NB4 (cell line): ENCODE data around the gene DEPDC1B.

Source experiments
- DNase-seq: peaks from one replicate; pipeline ENCODE4 v3.0.0; 2010; ENCODE audit warnings: low read depth
- H3K4me3 ChIP-seq: one replicate; pipeline ENCODE4 v1.5.1; 2011; ENCODE audit warnings: mild to moderate bottlenecking, low read depth, low read length, moderate library complexity
- MYC ChIP-seq: IDR thresholded peaks from 2 replicates; pipeline ENCODE4 v1.6.1; 2011; ENCODE audit warnings: low read depth, low read length
- POLR2A ChIP-seq: IDR thresholded peaks from 2 replicates; pipeline ENCODE4 v1.6.1; 2011; ENCODE audit warnings: mild to moderate bottlenecking; ENCODE audit not compliant: insufficient read length; ENCODE audit errors: extremely low read depth
- TF ChIP-seq, protein P1 (sequence below): IDR thresholded peaks from one replicate; pipeline ENCODE4 v1.5.1; 2012; ENCODE audit warnings: low read depth, low read length
- TF ChIP-seq, protein P2 (sequence below): IDR thresholded peaks from 2 replicates; pipeline ENCODE4 v1.6.1; 2011; ENCODE audit warnings: low read depth, low read length

DEPDC1B gene

DNA sequence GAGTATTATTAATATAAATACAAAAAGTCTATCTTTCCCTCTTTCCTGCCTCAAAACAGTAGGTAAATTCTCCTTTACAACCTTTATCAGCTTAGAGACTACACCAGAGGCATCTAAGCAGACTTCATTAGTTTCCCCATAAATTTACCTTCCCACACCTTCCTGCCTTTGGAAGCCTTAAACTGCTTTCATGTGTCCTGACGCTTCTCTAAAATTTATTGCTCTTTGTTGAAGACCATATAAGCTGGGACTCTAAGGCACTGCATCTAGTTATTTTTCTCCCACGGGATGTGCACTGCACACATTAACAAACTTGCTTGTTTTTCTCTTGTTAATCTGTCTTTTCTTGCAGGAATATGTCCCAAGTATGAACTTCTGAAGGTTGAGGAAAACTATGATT lies 51.8 kb downstream of the DEPDC1B start:
- TF ChIP-seq, protein P1, sequence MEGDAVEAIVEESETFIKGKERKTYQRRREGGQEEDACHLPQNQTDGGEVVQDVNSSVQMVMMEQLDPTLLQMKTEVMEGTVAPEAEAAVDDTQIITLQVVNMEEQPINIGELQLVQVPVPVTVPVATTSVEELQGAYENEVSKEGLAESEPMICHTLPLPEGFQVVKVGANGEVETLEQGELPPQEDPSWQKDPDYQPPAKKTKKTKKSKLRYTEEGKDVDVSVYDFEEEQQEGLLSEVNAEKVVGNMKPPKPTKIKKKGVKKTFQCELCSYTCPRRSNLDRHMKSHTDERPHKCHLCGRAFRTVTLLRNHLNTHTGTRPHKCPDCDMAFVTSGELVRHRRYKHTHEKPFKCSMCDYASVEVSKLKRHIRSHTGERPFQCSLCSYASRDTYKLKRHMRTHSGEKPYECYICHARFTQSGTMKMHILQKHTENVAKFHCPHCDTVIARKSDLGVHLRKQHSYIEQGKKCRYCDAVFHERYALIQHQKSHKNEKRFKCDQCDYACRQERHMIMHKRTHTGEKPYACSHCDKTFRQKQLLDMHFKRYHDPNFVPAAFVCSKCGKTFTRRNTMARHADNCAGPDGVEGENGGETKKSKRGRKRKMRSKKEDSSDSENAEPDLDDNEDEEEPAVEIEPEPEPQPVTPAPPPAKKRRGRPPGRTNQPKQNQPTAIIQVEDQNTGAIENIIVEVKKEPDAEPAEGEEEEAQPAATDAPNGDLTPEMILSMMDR: no peak
- TF ChIP-seq POLR2A (no peak), MYC (no peak)
- TF ChIP-seq, protein P2, sequence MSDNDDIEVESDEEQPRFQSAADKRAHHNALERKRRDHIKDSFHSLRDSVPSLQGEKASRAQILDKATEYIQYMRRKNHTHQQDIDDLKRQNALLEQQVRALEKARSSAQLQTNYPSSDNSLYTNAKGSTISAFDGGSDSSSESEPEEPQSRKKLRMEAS: no peak
- no peak overlapping the region for H3K4me3 ChIP-seq
- DNase-seq: no peak

DNA sequence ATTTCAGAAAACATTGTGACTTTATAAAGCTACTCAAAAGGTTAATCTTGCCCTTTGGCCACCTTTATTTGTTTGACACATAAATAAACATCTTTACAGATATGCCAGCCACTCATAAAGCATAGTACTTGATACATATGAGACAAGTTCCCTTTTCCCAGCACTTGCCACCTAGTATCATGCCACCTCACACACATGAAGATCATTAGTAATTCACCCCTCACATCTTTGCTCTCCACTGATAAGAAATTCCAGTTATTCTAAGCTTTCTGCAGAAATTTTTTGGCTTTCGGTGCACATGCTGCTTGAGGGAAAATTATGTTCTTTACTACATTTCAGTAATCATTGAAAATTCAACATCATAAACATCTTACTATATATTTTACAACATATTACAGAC lies 59.1 kb downstream of the DEPDC1B start:
- H3K4me3 ChIP-seq: no peak overlapping the region
- TF ChIP-seq, protein P1: no peak
- TF ChIP-seq POLR2A: no peak
- TF ChIP-seq, protein P2: no peak
- no peak for TF ChIP-seq MYC
- DNase-seq: no peak

DNA sequence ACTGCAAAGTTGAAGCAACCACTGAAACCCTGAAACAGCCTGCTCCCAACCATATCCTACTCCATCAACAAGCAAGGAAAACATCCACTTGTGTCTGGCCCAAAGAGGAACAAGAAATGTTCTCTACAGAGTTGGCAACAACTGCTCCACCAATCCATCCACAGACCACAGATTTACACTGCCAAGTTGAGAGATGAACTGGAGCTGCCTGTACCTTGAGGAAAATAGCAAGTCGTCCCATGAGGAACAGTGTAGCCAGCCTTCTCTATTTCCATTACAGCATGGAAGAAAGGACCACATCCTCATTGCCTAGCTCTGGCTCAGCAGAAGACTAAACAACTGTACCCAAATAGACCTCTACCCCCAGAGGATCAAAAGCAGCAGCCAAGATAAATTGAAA lies 60.4 kb downstream of the DEPDC1B start:
- TF ChIP-seq, protein P1: no peak
- TF ChIP-seq MYC: no peak
- TF ChIP-seq POLR2A: no peak
- TF ChIP-seq, protein P2: no peak
- no peak for DNase-seq
- H3K4me3 ChIP-seq: no peak overlapping the region

DNA sequence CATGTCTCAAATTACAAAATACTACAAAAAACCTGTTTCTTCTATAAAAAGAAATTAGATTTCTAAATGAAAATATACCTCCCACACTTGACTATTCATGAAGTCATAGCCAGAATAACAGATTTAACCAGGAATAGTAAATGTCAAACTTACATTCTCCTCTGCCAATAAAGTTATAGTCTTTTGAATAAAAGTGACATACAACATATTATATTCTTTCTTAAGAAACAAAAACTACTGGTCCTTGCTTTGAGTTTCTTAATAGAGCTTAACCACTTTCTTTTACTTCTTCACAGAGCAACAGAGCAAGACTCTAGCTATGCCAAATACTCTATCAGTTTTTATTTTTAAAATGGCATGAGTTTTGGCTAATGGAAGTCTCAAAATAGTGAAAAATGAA lies 61.7 kb downstream of the DEPDC1B start:
- TF ChIP-seq, protein P1: no peak
- TF ChIP-seq MYC (no peak), POLR2A (no peak)
- TF ChIP-seq, protein P2: no peak
- no peak overlapping the region for H3K4me3 ChIP-seq

DNA sequence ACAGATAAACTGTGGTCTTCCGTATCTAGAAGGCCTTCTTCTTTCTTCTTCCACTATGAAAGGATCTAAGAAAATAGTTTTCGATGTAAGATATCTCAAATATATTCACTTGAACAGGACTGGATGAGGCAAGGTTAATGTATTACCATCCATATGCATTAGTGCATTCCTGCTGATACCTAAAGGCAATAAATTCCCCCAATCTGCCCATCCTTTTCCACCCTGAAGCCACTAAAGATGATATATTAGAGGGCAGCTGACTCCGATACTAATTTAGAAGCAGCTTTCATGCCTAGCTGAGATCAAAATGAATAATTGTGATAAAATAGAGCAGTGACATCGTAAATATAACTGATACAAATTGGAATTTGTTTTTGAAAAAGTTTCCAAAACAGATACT lies 63.3 kb downstream of the DEPDC1B start:
- no peak overlapping the region for H3K4me3 ChIP-seq
- no peak for DNase-seq
- TF ChIP-seq POLR2A (no peak), MYC (no peak)
- TF ChIP-seq, protein P1: no peak
- TF ChIP-seq, protein P2: no peak

More for the DNA sequence above, 61.7 kb downstream of the DEPDC1B start:
- no peak for DNase-seq
